CD4-positive, alpha-beta T cell treated with Interleukin-21 for 1 hour (primary cell): ENCODE results near the gene TENT5A.
A peak's percentile ranks its signal among the peaks of the same experiment; 100 is the strongest.
"Not testable (repeated sequence)": the region's sequence is repeated elsewhere in the genome, so short reads cannot be mapped to it uniquely, and the experiment has no call there.

ENCODE experiments used
- DNase-seq: peaks from one replicate; pipeline ENCODE4 v3.0.0-alpha.2; 2020

TENT5A gene

DNA sequence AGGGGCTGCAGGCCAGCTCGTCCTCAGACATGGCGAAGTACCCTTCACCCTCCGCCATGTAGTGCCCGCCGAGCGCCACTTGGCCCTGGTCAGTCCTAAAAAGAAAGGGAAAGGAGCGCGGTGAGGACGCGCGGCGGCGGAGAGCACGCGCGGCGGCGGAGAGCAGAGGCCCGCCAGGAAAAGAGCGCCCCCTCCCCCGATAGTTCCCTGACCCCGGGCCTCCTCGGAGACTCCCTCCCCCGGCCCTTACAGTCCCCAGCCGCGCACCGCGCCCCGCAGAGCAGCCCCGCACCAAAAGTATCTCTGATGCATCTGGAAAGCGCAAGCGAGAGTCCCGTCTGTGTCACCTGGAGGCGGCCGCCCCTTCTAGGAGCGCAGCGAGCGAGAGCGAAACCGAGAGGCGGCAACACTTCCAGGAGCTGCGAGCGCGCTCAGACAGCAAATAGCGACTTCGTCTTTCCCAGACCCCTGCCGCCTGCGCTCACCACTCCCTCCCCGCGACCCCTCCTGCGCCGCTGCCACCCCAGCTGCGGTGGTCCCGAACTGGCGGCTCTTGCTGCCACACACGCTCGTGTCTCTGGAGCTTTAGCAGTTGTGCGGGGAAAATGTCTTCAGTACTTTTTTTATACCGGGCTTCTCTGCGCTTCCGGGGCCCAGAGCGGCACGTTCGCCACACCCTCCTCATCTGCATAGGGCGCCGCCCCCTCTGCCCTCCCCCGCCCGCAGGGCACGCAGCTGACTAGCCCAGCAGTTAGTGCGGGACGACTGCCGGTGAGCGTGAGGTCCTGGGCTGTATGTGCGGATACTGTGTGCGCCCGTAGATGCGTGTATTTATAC lies at the start of gene TENT5A:
Gene TENT5A (minus strand): TSS at position 598 of the 837 bp plus-strand sequence. CDS start 540 bp downstream, at position 58.
- DNase-seq = peak; percentile 86

DNA sequence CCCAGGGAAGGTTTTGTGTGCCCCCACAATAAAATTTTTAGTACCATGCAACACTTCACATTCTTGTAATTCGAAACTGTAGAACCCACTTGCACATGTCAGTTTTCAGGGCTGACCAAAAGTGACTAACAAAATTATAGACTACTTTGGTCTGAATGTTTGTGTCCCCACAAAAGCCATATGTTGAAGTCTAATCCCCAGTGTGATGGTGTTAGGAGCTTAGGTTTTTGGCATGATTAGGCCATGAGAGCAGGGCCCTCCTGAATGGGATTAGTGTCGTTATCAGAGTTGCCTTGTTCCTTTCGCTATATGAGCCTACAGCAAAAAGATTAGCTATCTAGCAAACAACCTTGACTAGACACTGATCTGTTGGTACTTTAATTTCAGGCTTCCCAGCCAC lies 49.0 kb upstream of the TENT5A start:
- no peak for DNase-seq

DNA sequence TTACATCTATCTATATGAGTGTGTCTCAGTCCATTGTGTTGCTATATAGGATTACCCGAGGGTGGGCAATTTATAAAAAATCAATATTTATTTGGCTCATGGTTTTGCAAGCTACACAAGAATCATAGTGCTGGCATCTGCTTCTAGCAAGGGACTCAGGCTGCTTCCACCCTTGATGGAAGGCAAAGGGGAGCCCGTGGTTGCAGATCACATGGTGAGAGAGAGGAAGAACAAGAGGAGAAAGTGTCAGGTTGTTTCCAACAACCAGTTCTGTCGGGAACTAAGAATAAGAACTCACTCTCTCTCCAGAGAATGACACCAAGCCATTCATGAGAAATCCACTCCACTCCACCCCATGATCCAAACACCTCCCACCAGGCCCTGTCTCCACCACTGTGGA lies 48.2 kb upstream of the TENT5A start:
- DNase-seq = no peak

DNA sequence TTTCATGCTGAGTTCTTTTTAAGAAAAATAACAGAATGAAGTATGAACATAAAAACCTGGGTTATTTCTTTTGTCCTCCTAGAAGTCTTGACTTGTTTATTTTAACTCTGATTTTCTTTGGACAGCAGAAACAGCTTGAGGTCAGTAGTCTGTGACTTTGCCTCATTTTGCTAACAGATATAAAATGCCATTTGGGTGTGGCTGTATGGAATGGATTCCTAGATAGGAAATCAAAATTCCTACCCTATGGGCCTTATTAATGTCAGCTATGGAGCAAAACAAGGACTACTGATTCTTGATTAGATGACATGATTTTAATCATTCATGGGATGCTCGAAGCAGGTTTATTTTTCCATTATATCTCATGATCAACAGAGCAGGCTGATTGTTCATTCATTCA lies 46.8 kb upstream of the TENT5A start:
- no peak for DNase-seq

DNA sequence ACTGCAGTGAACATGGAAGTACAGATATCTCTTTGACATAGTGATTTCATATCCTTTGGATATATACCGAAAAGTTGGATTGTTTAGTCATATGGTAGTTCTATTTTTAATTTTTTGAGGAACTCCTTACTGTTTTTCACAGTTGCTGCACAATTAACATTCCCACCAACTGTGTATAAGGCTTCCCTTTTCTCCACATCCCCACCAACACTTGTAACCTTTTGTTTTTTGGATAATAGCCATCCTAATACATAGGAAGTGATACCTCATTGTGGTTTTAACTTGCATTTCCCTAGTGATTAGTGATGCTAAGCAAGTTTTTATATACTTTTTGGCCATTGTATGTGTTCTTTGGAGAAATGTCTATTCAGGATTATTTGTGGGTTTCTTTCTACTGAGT lies 45.1 kb upstream of the TENT5A start:
- DNase-seq = no peak

DNA sequence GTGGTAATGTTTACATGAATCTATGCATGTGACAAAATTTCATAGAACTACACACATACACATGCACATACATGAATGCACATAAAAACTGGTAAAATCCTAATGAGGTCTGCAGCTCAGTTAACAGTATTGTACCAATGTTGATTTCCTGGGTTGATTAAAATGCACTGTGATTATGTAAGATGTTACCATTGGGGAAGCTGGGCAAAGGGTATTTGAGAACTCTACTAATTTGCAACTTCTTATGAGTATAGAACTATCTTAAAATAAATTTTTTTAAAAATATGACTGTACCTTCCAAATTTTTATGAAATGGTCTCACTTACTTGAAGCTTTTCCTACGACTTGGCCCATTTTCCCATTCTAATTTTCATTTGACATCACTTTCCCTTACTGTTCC lies 43.4 kb upstream of the TENT5A start:
- no peak for DNase-seq

DNA sequence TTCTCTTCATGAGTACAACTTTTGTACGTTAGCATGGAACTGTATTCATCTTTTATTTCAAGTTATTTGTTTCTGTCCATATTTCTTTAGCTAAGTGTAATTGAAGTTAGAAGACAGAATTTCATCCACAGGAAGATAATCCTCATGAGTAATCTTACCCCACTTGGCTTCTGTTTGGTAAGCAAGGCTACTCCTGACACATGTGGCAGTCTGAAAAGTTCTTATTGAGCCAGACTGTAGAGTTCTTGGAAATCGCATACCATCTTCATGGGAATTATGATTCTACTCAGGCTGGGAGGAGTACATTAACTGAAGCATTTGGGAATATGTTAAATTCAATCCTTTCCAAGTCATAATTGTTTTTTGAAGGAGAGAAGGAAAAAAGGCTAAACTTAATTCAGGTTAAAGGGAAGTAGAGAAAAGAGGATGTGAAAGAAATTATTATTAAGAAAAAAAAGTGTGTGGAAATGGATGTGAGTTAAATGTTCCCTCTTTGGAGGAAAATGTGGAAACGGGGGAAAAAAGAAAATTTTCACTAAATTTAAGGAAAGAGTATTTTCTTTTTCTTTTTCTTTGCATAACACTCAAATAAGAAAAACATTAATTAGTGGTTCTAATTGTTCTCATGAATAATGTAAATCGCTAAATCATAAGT lies 41.5 kb upstream of the TENT5A start:
- DNase-seq = no peak

DNA sequence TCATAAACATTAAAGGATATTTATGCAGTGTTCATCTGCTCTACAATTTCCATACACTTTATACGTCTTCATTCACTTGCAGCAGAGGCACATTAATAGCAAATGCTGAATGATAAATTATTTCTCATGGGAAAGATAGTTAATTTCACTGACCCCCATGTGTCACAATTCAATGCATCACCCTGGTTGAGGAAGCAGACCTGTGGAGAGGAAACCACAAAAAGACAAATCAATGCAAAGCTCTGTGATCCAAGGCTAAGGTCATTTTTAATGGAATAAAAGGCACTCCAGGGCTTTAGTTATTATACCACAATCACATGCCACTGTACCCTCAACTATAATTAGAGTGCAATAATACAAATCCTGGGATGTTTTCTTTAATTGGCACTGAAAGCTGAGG lies 40.3 kb upstream of the TENT5A start:
- DNase-seq = no peak

DNA sequence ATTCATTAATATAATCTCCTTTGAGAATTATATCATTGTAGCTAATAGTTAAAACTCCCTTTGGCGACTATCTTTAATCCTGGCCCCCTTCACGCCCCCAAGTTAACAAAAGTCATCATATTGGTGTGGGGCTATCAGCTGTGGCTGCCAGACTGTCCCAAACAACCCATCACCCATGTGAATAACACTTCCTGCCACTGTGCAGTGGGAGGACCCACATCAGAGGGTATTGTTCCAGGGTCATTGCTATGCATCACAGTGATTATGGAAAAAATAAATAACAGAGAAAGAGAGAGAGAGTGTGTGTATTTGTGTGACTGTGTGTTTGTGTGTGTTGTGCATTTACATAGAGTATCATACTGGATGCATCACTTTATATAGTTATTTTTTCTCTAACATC lies 39.3 kb upstream of the TENT5A start:
- DNase-seq = no peak

DNA sequence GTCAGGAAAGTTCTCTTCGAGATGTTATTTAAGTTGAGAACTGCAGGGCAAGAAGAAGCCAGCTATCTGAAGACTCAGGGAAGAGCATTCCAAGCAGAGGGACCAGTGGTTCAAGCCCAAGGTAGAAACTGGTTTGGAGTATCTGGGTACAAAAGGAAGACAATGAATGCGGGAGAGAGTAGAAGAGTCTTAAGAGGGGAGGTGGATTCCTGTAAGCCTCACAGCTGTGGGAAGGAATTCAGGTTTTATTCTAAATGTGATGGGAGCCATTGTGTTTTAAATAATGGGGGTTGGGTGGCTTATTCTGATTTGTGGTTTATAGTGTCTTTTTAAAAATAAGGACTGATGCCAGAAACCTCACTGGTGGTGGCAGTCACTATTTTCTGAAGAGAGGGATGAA lies 37.6 kb upstream of the TENT5A start:
- no peak for DNase-seq

DNA sequence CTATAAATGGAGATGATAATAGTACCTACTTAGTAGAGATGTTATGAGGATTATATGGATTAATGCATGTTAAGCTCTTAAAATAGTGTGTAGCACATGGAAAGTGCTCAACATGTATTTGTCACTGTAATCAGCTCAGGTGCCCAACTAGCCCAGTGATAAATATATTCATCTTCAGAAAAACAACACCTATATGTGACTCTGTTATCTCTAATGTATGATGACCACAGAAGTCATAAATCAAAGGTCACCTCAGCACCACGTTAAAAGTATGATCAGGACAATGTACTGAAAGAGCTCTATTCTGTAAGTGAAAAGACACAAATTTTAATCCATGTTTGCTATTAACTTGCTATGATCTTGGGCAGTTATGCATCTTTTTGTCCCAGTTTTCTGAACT lies 36.8 kb upstream of the TENT5A start:
- no peak for DNase-seq

DNA sequence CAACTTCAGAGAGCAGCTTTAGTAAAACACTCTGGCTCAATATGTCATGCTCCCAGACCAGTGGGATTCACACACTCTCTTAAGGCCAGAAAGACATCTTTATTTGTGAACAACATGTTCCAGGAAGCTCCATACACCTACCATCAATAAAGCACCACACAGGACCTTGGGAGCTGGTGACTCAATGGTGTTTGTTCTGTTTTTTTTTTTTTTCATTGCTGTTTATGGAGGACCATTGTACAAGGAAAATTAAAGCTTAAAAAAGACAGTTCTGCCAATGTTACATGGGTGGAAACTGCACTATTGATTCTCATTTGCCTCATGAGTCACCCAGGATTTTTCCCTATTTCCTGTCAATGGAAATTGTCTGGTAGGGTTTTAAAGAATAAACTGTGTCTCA lies 36.3 kb upstream of the TENT5A start:
- DNase-seq = no peak

DNA sequence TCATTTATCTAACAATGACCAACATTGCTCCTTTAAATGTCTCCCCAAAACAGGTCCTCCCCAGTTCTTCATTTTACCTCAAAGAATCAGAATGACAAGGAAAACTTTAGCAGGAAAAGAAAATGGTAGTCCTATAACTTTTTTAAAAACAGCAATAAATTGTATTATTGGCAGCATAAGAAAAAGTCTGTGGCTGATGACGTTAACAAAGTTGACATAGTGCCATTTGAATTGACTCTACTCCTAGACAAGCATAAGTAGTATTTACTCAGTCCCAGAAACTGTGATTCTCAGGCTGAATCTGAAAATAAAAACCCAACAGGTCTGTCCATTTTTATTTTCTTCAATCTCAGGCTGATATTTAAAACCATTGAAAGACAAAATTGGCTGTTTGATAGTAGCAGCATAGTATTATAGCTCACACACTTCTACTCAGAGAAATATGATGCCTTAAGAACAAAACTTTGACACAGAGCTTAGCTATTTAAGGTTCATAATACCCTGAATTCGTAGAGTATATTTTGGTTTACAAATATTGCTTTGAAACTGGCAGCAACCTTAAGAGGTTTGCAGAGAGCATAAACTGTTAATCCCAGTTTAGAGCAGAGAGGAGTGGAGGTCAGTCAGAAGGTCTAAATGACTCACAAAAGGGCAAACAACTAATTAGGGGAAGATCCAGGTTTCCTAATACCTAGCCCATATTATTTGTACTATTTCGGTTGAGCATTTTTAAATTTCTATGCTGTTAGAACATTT lies 35.0 kb upstream of the TENT5A start:
- no peak for DNase-seq

DNA sequence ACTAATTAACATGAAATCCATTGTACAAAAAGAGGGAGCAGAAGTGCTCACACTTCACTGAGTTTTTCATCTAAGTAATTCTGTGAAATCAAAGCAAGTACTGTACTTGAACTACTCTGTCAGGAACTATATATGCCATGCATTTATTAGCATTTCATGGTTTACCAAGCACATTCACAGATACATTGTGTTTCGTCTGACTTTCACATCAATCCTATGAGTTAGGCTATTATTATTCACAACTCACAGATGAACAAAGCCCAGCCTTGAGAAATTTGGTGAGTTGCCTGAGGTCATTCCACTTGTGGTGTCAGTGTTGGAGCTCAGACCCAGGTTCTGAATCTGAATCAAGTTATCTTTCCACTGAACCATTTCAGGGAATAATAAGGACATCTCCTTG lies 33.7 kb upstream of the TENT5A start:
- no peak for DNase-seq

DNA sequence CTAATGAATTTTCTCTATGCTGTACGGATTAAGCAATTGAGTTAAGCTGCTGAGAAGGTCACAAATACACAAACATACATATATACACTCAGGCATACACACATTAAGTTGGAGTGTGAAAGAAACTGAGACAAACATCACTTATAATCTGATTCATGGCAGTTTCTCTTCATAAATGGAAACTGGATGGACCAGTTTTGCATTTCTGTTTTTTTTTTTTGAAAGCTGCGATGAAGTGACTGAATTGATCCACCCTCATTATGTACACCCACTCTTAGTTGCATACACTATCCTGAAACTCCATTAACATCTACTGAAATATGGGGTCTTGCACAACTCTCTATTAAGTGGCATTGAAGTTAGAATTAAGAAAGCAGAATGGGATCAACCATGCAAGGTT lies 32.9 kb upstream of the TENT5A start:
- DNase-seq = no peak

DNA sequence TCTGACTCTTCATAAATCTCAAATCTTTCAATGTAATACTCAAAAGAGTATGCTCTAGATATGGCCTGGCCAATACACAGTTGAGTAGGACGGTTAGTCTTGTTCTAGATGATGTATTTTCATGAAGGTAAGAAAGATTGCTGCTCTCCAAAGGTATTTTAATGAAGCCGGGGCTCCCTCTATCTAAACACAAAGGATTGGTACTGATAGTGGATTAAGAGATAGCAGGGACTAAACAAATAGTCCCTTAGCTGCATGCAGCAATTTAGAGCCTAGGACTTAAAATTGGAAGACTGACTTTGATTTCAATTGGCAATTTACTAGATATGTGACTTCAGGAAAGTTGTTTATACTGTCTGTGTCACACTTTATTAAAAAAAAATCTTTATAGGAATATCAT lies 31.4 kb upstream of the TENT5A start:
- no peak for DNase-seq

DNA sequence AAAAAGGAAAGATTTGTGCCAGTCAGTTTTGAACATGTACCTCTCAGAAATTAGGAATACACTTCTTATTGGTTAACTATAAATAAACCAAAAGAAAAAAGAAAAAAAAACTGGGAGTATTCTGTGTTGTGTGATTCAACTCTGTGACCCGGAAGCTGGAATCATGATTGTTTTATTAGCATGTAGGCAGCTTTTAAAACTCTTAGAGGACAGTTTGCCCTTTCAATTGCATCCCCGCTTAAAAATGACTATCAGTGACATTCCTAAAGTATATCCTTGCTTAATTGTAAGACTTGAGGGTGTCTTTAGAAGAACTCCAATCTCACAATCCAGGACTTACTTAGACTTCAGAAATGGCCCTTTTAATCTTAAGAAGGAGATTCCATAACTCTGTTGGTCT lies 29.1 kb upstream of the TENT5A start:
- no peak for DNase-seq

DNA sequence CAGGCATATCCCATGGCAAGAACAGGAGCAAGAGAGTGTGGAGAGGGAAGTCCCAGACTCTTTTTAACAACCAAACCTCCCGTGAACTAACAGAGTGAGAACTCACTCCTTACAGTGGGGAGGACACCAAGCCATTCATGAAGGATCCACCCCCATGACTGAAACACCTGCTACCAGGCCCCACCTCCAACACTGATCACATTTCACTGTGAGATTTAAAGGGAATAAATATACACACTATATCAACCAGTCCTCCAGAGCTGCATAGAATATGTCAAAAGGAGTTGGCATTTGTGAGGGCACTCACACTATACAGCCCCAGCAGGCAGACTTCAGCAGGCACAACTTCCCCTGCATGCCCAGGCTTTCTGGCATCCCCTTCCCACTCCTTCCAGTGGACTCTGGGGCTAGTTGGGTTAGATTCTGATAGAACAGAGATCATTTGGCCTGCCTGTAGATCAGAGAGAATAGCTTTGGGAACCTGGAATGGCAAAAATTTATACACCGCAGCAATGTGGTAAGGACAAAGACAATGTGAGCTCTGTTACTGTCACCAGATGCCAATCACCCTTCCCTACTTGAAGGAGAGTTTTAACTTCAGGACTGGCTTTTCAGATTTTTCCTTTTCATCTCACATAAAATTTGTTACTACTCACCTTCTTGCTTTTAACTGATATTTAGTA lies 25.2 kb upstream of the TENT5A start:
- DNase-seq = no peak

DNA sequence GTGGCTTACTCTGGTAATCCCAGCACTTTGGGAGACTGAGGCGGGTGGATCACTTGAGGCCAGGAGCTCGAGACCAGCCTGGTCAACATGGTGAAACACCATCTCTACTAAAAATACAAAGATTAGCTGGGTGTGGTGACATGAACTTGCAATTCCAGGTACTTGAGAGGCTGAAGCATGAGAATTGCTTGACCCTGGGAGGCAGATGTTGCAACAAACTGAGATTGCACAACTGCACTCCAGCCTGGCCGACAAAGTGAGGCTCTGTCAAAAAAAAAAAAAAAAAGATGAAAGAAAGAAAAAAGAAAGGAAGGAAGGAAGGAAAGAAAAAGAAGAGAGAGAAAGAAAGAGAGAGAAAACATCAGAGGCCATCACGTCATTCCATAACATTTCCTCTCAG lies 23.7 kb upstream of the TENT5A start:
- DNase-seq = not testable (repeated sequence)

DNA sequence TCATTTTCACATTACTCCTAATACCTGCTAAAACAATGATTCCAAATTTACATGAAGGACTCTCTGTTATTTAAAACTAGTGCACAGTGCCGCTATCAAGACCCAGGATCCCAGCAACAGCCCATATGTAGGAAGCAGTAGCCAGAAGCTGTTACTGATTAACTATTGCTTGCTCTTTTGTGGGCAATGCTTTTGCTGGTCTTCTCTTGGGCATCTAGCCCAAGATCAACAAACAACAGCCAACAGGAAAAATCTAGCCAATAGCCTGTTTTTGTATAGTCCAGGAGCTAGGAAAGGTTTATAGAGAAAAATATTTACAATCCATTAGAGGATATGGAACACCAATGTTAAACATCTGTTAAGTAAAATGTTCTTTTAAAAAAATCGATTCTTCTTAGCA lies 22.1 kb upstream of the TENT5A start:
- no peak for DNase-seq

DNA sequence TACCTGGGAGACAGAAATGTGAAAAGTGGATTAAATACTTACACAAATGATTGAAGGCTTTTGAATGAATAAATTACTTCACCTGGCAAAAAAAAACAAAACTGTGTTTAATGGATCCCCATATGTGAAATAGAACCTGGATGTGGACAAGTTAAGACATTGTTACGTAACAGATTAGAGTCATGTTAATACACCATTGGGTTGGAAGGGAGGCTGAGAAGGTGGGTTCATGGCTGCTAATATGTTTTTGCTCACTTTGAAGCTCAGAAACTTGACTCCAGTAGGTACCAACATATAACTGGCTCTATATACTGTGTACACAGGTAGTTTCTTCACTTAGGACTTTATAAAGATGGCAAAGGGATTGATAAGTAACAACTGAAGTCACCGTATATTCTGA lies 21.4 kb upstream of the TENT5A start:
- DNase-seq = no peak

DNA sequence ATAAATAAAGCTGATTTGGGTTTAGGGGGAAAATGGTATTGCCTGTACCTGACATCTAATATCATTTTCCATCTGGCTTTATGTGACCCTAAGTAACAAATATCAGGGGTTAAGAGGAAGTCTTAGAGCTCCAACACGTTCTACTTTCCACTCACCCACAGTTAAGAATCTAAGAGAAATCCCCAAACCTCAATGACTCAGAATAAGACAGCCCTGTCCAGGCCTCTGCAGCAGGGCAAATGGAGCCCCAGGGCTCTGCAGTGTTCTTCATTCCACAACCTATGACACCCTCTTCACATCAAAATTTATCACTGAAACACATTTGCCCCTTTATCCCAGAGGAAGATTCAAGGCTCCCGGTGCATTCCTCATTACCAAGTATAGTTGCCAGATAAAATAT lies 20.3 kb upstream of the TENT5A start:
- DNase-seq = peak; percentile 8

DNA sequence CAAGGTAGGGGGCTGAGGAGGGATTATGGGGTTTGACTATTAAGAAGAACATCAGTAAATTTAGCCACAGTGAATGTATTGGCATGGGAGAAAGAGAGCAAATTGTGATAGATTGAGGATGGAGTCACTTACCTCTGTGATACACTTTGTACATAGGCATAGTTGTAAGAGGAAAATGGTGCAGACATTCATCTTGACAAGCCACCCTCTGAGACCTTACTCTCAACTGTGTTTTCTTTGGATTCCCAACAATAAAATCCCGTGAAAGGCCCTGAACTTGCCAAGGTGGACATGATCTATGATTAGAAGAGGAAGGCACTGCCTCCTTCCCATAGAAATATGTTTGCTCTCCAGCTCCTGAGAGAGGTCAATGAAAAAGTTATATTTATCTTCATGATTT lies 18.6 kb upstream of the TENT5A start:
- DNase-seq = no peak
